SK-N-SH treated with all-trans-retinoic acid at 6 μM for 48 hours (cell line): Measurements from ENCODE around the gene ZFP42.

Experiments
- ATAC-seq: fragments of 200-7000 bp; cut with Tn5 transposase; 3 replicates; pipeline ENCODE4 v1.9.1; 2020; ENCODE audit warnings: mild to moderate bottlenecking, moderate library complexity
- ARNTL ChIP-seq: fragments of 450-650 bp; formaldehyde crosslinking; IDR thresholded peaks from 2 replicates; pipeline ENCODE4 v1.5.0; 2020; ENCODE audit warnings: low read depth, mild to moderate bottlenecking, moderate library complexity, borderline replicate concordance
- CSDC2 ChIP-seq: fragments of 250-450 bp; sonication (Bioruptor Pico); IDR thresholded peaks from 2 replicates; pipeline ENCODE4 v1.5.0; 2020; ENCODE audit warnings: mild to moderate bottlenecking, moderate library complexity
- ESRRG ChIP-seq: fragments of 250-450 bp; sonication (Bioruptor Pico); IDR thresholded peaks from 2 replicates; pipeline ENCODE4 v1.6.1; 2021; ENCODE audit warnings: mild to moderate bottlenecking
- GLIS3 ChIP-seq: fragments of 250-450 bp; sonication (Bioruptor Pico); IDR thresholded peaks from 2 replicates; pipeline ENCODE4 v1.5.0; 2020; ENCODE audit warnings: mild to moderate bottlenecking, moderate library complexity
- ISL1 ChIP-seq: fragments of 250-450 bp; sonication (Bioruptor Pico); IDR thresholded peaks from 2 replicates; pipeline ENCODE4 v2.1.2; 2022; ENCODE audit warnings: mild to moderate bottlenecking, moderate library complexity
- OSR1 ChIP-seq: fragments of 250-450 bp; sonication (Bioruptor Pico); IDR thresholded peaks from 2 replicates; pipeline ENCODE4 v1.8.0; 2022; ENCODE audit warnings: moderate library complexity, mild to moderate bottlenecking, inconsistent platforms
- RARB ChIP-seq: fragments of 250-450 bp; sonication (Bioruptor Pico); IDR thresholded peaks from 2 replicates; pipeline ENCODE4 v1.8.0; 2021; ENCODE audit warnings: mild to moderate bottlenecking, moderate library complexity
- SNAI2 ChIP-seq: fragments of 250-450 bp; sonication (Bioruptor Pico); IDR thresholded peaks from 2 replicates; pipeline ENCODE4 v1.5.0; 2020; ENCODE audit warnings: mild to moderate bottlenecking, moderate library complexity
- TOX ChIP-seq: fragments of 250-450 bp; sonication (Bioruptor Pico); IDR thresholded peaks from 2 replicates; pipeline ENCODE4 v1.8.0; 2021; ENCODE audit warnings: mild to moderate bottlenecking, moderate library complexity, borderline replicate concordance
- ZC3H10 ChIP-seq: fragments of 250-450 bp; sonication (Bioruptor Pico); IDR thresholded peaks from 2 replicates; pipeline ENCODE4 v1.5.1; 2021; ENCODE audit warnings: mild to moderate bottlenecking, moderate library complexity
- ZFP3 ChIP-seq: fragments of 250-450 bp; sonication (Bioruptor Pico); IDR thresholded peaks from 2 replicates; pipeline ENCODE4 v1.5.0; 2020; ENCODE audit warnings: mild to moderate bottlenecking, moderate library complexity
- ZFP30 ChIP-seq: fragments of 450-650 bp; formaldehyde crosslinking; IDR thresholded peaks from 2 replicates; pipeline ENCODE4 v1.5.0; 2022; ENCODE audit warnings: mild to moderate bottlenecking, moderate library complexity
- ZNF565 ChIP-seq: fragments of 450-650 bp; formaldehyde crosslinking; conservative IDR thresholded peaks from 2 replicates; pipeline ENCODE4 v1.5.0; 2020; ENCODE audit warnings: low read depth, mild to moderate bottlenecking, moderate library complexity
- ZNF70 ChIP-seq: fragments of 450-650 bp; formaldehyde crosslinking; IDR thresholded peaks from 2 replicates; pipeline ENCODE4 v1.5.0; 2020; ENCODE audit warnings: mild to moderate bottlenecking, moderate library complexity
- ZNF8 ChIP-seq: fragments of 450-650 bp; formaldehyde crosslinking; IDR thresholded peaks from 2 replicates; pipeline ENCODE4 v1.5.0; 2020; ENCODE audit warnings: mild to moderate bottlenecking, moderate library complexity
- TF ChIP-seq, protein P1 (sequence below): fragments of 250-450 bp; sonication (Bioruptor Pico); IDR thresholded peaks from 2 replicates; pipeline ENCODE4 v1.8.0; 2020; ENCODE audit warnings: mild to moderate bottlenecking, moderate library complexity, borderline replicate concordance
- TF ChIP-seq, protein P2 (sequence below): fragments of 250-450 bp; sonication (Bioruptor Pico); IDR thresholded peaks from 2 replicates; pipeline ENCODE4 v1.5.1; 2021; ENCODE audit warnings: mild to moderate bottlenecking, moderate library complexity
- TF ChIP-seq, protein P3 (sequence below): fragments of 250-450 bp; sonication (Bioruptor Pico); IDR thresholded peaks from 2 replicates; pipeline ENCODE4 v1.5.1; 2020; ENCODE audit warnings: low read depth, mild to moderate bottlenecking, moderate library complexity
- TF ChIP-seq, protein P4 (sequence below): fragments of 250-450 bp; sonication (Bioruptor Pico); IDR thresholded peaks from 2 replicates; pipeline ENCODE4 v1.8.0; 2021; ENCODE audit warnings: low read depth, mild to moderate bottlenecking, moderate library complexity, borderline replicate concordance

Gene ZFP42

DNA sequence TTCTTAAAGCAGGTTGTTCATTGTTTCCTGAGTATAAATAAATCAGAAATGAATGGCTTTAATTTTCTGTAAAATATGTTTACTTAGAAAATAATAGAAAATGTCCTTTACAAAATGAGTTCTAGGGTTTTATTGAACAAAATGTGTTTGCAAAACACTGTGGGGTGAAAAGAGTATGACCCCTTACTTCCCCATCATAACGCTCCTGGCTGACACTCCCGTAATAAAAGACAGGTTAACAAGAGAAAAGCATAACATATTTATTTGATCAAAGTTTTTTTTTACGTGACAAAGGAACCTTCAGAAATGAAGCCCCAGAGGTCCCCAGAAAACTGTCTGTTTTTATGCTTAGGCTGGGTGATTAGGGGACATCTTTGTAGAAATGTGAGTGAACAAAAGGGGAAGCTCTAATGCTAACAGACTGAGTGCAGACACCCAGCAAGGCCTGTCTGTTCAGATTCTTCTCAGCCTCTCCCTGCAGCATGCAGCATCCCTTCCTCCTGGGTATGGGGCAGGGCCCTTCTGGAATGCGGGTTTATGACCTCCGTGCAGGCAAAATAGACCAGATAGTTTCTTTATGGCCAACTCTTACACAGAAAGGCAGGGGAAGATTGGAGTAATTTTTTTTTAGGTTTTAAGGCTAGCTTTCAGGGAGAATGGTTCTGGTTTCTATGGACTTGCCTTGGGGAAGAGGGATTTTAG, 26.1 kb downstream of the ZFP42 start:
- no peak for ATAC-seq
- TF ChIP-seq, protein P1, sequence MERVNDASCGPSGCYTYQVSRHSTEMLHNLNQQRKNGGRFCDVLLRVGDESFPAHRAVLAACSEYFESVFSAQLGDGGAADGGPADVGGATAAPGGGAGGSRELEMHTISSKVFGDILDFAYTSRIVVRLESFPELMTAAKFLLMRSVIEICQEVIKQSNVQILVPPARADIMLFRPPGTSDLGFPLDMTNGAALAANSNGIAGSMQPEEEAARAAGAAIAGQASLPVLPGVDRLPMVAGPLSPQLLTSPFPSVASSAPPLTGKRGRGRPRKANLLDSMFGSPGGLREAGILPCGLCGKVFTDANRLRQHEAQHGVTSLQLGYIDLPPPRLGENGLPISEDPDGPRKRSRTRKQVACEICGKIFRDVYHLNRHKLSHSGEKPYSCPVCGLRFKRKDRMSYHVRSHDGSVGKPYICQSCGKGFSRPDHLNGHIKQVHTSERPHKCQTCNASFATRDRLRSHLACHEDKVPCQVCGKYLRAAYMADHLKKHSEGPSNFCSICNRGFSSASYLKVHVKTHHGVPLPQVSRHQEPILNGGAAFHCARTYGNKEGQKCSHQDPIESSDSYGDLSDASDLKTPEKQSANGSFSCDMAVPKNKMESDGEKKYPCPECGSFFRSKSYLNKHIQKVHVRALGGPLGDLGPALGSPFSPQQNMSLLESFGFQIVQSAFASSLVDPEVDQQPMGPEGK (CRISPR knock-in tag) = no peak
- TF ChIP-seq RARB (CRISPR knock-in tag) (no peak), ARNTL (CRISPR knock-in tag) (no peak)

DNA sequence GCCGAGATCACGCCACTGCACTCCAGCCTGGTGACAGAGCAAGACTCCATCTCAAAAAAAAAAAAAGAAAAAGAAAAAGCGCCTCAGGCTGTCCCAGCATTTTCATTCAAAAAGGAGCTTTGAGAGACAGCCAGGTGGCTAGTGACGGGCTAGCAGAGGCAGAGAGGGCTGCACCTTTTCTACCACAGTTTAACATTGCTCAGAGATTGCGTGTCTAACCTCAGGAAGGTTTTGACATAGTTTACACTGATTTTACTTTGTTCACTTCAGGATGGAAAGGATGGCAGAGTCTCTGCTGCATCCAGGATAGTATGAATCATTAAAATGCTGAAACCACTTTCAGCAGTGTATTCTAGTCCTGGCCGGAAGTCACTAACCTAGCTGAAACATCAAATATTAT, 28.1 kb downstream of the ZFP42 start:
- no peak for ATAC-seq
- TF ChIP-seq, protein P2, sequence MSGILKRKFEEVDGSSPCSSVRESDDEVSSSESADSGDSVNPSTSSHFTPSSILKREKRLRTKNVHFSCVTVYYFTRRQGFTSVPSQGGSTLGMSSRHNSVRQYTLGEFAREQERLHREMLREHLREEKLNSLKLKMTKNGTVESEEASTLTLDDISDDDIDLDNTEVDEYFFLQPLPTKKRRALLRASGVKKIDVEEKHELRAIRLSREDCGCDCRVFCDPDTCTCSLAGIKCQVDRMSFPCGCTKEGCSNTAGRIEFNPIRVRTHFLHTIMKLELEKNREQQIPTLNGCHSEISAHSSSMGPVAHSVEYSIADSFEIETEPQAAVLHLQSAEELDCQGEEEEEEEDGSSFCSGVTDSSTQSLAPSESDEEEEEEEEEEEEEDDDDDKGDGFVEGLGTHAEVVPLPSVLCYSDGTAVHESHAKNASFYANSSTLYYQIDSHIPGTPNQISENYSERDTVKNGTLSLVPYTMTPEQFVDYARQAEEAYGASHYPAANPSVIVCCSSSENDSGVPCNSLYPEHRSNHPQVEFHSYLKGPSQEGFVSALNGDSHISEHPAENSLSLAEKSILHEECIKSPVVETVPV (CRISPR knock-in tag) = no peak

DNA sequence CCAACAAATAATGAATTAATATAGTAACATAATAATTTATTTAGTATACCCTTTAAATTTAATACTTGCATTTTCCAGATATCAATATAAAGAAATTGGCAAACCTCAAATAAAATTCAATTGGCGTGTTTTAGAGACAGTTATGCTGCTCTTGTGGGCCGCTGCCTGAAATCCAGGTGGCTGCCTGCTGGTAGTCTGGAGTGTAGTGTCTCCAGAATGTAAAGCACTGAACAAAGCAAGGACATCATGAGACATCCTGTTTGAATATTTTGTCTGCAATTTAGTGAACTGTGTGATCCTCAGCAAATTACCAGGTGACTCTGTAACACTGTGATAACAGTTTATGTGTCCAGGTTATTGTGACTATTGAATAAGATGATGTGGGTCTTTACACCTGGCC, 29.9 kb downstream of the ZFP42 start:
- no peak for TF ChIP-seq GLIS3 (CRISPR knock-in tag)
- TF ChIP-seq ARNTL (CRISPR knock-in tag) = no peak
- no peak for TF ChIP-seq ZNF565 (CRISPR knock-in tag)
- TF ChIP-seq, protein P3, sequence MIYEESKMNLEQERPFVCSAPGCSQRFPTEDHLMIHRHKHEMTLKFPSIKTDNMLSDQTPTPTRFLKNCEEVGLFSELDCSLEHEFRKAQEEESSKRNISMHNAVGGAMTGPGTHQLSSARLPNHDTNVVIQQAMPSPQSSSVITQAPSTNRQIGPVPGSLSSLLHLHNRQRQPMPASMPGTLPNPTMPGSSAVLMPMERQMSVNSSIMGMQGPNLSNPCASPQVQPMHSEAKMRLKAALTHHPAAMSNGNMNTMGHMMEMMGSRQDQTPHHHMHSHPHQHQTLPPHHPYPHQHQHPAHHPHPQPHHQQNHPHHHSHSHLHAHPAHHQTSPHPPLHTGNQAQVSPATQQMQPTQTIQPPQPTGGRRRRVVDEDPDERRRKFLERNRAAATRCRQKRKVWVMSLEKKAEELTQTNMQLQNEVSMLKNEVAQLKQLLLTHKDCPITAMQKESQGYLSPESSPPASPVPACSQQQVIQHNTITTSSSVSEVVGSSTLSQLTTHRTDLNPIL (CRISPR knock-in tag) = no peak
- TF ChIP-seq, protein P4, sequence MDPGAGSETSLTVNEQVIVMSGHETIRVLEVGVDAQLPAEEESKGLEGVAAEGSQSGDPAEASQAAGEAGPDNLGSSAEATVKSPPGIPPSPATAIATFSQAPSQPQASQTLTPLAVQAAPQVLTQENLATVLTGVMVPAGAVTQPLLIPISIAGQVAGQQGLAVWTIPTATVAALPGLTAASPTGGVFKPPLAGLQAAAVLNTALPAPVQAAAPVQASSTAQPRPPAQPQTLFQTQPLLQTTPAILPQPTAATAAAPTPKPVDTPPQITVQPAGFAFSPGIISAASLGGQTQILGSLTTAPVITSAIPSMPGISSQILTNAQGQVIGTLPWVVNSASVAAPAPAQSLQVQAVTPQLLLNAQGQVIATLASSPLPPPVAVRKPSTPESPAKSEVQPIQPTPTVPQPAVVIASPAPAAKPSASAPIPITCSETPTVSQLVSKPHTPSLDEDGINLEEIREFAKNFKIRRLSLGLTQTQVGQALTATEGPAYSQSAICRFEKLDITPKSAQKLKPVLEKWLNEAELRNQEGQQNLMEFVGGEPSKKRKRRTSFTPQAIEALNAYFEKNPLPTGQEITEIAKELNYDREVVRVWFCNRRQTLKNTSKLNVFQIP (CRISPR knock-in tag) = no peak
- TF ChIP-seq, protein P1 (CRISPR knock-in tag) = no peak
- no peak for TF ChIP-seq ZFP3 (CRISPR knock-in tag)
- no peak for TF ChIP-seq TOX (CRISPR knock-in tag)
- TF ChIP-seq ZC3H10 = no peak
- TF ChIP-seq CSDC2 (CRISPR knock-in tag) = no peak
- TF ChIP-seq ZFP30 (CRISPR knock-in tag) = no peak
- no peak for TF ChIP-seq ISL1 (CRISPR knock-in tag)
- no peak for TF ChIP-seq ZNF8 (CRISPR knock-in tag)
- TF ChIP-seq, all 23 proteins: peak for 0
- no peak for ATAC-seq

DNA sequence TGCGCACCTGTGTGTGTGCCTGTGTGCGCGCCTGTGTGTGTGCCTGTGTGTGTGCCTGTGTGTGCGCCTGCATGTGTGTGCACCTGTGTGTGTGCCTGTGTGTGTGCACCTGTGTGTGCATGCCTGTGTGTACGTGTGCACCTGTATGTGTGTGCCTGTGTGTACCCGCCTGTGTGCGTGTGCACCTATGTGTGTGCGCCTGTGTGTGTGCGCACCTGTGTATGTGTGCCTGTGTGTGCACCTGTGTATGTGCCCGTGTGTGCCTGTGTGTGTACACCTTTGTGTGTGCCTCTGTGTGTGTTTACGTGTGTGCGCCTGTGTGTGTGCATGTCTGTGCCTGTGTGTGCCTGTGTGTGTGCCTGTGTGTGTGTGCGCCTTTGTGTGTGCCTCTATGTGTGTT, 33.5 kb downstream of the ZFP42 start:
- no peak for ATAC-seq
- TF ChIP-seq ESRRG (CRISPR knock-in tag) (no peak), ZFP30 (CRISPR knock-in tag) (no peak), ZNF565 (CRISPR knock-in tag) (no peak), SNAI2 (CRISPR knock-in tag) (no peak), ZNF70 (CRISPR knock-in tag) (no peak), ZNF8 (CRISPR knock-in tag) (no peak), ZFP3 (CRISPR knock-in tag) (no peak), TOX (CRISPR knock-in tag) (no peak), OSR1 (no peak)
- TF ChIP-seq, protein P3 (CRISPR knock-in tag) = no peak
- TF ChIP-seq, protein P2 (CRISPR knock-in tag) = no peak
- TF ChIP-seq, protein P1 (CRISPR knock-in tag) = no peak
- TF ChIP-seq, protein P4 (CRISPR knock-in tag) = no peak
